Naive B cell (primary cell): ENCODE results near the gene TSPAN5. TPM values are rescaled to one million over a fixed set of nuclear protein-coding genes. Genes with fewer than 3 reads are reported as not detected.
"Not testable (repeated sequence)": the region's sequence is repeated elsewhere in the genome, so short reads cannot be mapped to it uniquely, and the experiment has no call there.

Experiments
- ATAC-seq, 2 donors: fragments of 150-1000 bp; cut with Tn5 transposase; 2 replicates each; pipeline ENCODE4 v1.10.0; 2021; ENCODE audit warnings: low read depth in 2 of 2, mild to moderate bottlenecking in 2 of 2, moderate library complexity in 2 of 2
- DNase-seq: peaks from one replicate; pipeline ENCODE4 v3.0.0; 2022
- H3K27ac Mint-ChIP-seq, 6 donors: one replicate each; pipeline ENCODE4 v1.8.0; 2020 to 2022; ENCODE audit warnings: mild to moderate bottlenecking in 6 of 6, mixed read lengths in 6 of 6, moderate library complexity in 5 of 6, inconsistent platforms in 2 of 6
- H3K27me3 Mint-ChIP-seq, 3 donors: one replicate each; pipeline ENCODE4 v1.8.0; 2021 to 2022; ENCODE audit warnings: mixed read lengths in 3 of 3, mild to moderate bottlenecking in 1 of 3
- H3K36me3 Mint-ChIP-seq, 2 donors: one replicate each; pipeline ENCODE4 v1.8.0; 2020 to 2022; ENCODE audit warnings: mixed read lengths in 2 of 2, inconsistent platforms in 1 of 2, mild to moderate bottlenecking in 1 of 2
- H3K4me1 Mint-ChIP-seq, 3 donors: one replicate each; pipeline ENCODE4 v1.8.0; 2020 to 2022; ENCODE audit warnings: mixed read lengths in 3 of 3, inconsistent platforms in 1 of 3, mild to moderate bottlenecking in 1 of 3, moderate library complexity in 1 of 3
- H3K4me3 Mint-ChIP-seq, 8 donors: one replicate each; pipeline ENCODE4 v1.8.0; 2020 to 2022; ENCODE audit warnings: mild to moderate bottlenecking in 8 of 8, mixed read lengths in 8 of 8, moderate library complexity in 8 of 8, inconsistent platforms in 2 of 8
- H3K9me3 Mint-ChIP-seq, 7 donors: one replicate each; pipeline ENCODE4 v1.8.0; 2020 to 2022; ENCODE audit warnings: mixed read lengths in 7 of 7, mild to moderate bottlenecking in 5 of 7, inconsistent platforms in 2 of 7, moderate library complexity in 1 of 7
- polyA plus RNA-seq, 6 donors: library from polyadenylated mRNA; unstranded; fragments of 300-500 nt; fragmentation: Illumina TruSeq; gene quantifications; one replicate each; pipeline ENCODE4 v1.2.3, GENCODE V29; 2021; ENCODE audit warnings: low read depth in 6 of 6

TSPAN5 gene
- polyA plus RNA-seq: 10 to 100 TPM in 1 of 6 donors, 1 to 10 TPM in 5; 3.9 to 10.2 (median 8.8) TPM

- Mint-ChIP-seq H3K9me3 (no peaks in the 10 kb centered on the region), H3K4me1 (peaks cover 43 to 54% (median 47%) of the 10 kb centered on the region in 3 donors), H3K27me3 (peaks cover 0 to 10% (median 8%) of the 10 kb centered on the region in 3 donors), H3K27ac (peak within 1 kb of the TSS; percentile 44 to 99 (median 88)), H3K36me3 (no peaks in the 10 kb centered on the region), H3K4me3 (peak within 1 kb of the TSS; percentile 90 to 98 (median 92))
- peak; percentile 78 for DNase-seq
- peak; percentile 68 to 73 for ATAC-seq
Measured at GRCh38 chr4:98658287-98659105, at the start of gene TSPAN5. TSPAN5 (minus strand) TSS chr4:98658611.

DNA sequence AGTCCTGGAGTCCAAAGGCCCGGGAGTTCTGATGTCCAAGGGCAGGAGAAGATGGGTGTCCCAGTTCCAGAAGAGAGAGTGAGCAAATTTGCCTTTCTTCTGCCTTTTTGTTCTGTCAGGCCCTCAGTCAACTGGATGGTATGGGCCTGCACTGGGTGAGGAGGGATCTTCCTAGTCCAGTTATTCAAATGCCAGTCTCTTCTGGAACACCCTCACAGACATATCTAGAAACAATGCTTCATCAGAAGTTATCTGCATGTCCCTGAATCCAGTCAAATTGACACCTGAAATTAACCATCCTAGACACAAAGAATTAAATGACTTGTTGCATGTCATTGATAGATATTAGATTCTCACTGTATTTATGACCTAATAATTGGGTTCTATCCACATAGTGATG, 48.5 kb upstream of the TSPAN5 start:
- no peak for DNase-seq
- ATAC-seq: no peak
- H3K27me3 Mint-ChIP-seq: peaks cover 0 to 23% (median 11%) of the 10 kb centered on the region in 3 donors
- peaks cover 0 to 8% (median 2%) of the 10 kb centered on the region in 3 donors for H3K4me1 Mint-ChIP-seq
- peaks cover 14 to 50% (median 36%) of the 10 kb centered on the region in 7 donors for H3K9me3 Mint-ChIP-seq
- no peak overlapping the region for H3K4me3 Mint-ChIP-seq
- peaks cover 6 to 40% of the 10 kb centered on the region in 2 donors for H3K36me3 Mint-ChIP-seq
- H3K27ac Mint-ChIP-seq: no peak overlapping the region

DNA sequence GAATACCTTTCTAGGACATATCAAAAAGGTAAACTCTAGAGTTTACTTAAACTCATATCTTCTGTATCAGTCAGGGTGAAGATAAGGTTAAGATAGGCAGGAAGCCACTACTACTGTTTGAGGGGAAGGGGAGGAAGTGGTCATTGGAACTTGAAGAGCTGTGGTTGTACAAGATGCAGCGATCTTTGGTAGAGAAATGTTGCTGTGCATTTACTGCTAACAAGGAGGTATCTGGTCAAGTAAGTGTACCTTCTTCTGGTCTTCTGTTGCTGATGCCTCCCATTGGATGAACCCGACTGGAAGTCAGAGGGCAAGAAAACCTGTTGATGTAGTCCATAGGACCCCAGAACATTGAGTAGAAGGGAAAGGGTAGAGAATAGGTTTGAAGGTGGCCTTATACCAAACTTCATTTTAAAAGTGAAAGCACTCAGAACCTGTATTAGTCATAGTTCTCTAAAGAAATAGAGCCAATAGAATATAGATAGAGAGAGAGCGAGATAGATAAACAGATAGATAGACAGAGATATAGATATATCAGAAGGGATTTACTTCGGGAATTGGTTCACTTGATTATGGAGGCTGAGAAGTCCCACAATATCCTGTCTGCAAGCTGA, 47.9 kb upstream of the TSPAN5 start:
- Mint-ChIP-seq H3K4me1 (peaks cover 0 to 8% (median 2%) of the 10 kb centered on the region in 3 donors), H3K27ac (no peak overlapping the region), H3K4me3 (no peak overlapping the region), H3K27me3 (peaks cover 0 to 27% (median 11%) of the 10 kb centered on the region in 3 donors), H3K36me3 (peaks cover 6 to 40% of the 10 kb centered on the region in 2 donors), H3K9me3 (peaks cover 14 to 50% (median 36%) of the 10 kb centered on the region in 7 donors)
- DNase-seq (no peak), ATAC-seq (no peak)

- H3K4me3 Mint-ChIP-seq, H3K4me1 Mint-ChIP-seq, ATAC-seq, H3K27ac Mint-ChIP-seq, DNase-seq: not testable (repeated sequence)
- H3K27me3 Mint-ChIP-seq: peaks cover 0 to 35% (median 16%) of the 10 kb centered on the region in 3 donors
- H3K9me3 Mint-ChIP-seq: peaks cover 14 to 50% (median 36%) of the 10 kb centered on the region in 7 donors
- peaks cover 6 to 40% of the 10 kb centered on the region in 2 donors for H3K36me3 Mint-ChIP-seq
Measured at GRCh38 chr4:98705586-98705985, 47.2 kb upstream of the TSPAN5 start.

DNA sequence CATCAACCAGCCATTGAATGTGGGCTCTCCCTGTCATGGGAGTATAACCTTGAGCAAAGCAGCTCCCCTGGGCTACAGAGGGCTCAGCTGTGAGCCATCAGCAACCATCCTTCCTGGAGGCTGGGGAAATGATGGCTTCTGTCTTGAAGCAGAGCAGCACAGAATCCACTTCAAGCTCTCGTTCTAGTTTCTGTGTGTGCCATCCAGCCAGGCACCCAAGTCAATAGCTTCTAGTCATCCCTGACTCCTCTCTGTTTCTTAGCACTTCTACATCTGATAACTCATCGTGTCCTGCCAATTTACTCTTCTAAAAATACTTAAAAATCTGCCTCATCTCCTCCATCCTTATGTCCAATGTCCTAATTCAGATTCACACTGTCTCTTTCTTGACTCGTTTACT, 42.2 kb upstream of the TSPAN5 start:
- H3K4me1 Mint-ChIP-seq: no peaks in the 10 kb centered on the region

DNA sequence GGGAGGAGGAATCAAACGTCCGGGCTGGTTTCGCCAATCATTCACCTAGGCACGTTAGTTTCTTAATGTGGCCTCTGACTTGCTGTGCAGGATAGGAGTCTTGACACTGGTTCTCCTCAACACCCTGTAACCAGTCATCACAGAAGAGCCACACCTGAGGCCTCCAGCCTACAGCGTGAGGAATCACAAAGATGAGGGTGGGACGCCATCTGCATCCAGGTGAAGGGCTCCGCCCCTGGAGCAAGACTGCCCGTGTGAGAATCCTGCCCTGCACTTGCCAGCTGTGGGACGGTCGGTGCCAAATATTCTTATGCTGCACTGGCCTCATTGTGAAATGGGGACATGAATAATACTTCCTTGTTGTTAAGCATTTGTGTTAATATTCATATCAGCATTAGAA, 35.7 kb upstream of the TSPAN5 start:
- Mint-ChIP-seq H3K4me3 (no peak overlapping the region), H3K9me3 (peaks cover 2 to 15% (median 12%) of the 10 kb centered on the region in 7 donors), H3K36me3 (peaks cover 0 to 16% of the 10 kb centered on the region in 2 donors), H3K4me1 (no peaks in the 10 kb centered on the region), H3K27me3 (peaks cover 6 to 15% (median 10%) of the 10 kb centered on the region in 3 donors), H3K27ac (peak overlapping the region in 1 of 6 donors; percentile 17)
- no peak for DNase-seq
- no peak for ATAC-seq

More for the DNA sequence above, 42.2 kb upstream of the TSPAN5 start:
- Mint-ChIP-seq H3K27ac (no peak overlapping the region), H3K36me3 (peaks cover 0 to 25% of the 10 kb centered on the region in 2 donors), H3K9me3 (peaks cover 7 to 36% (median 27%) of the 10 kb centered on the region in 7 donors), H3K4me3 (no peak overlapping the region), H3K27me3 (peaks cover 0 to 23% (median 11%) of the 10 kb centered on the region in 3 donors)
- DNase-seq: no peak
- ATAC-seq: no peak

DNA sequence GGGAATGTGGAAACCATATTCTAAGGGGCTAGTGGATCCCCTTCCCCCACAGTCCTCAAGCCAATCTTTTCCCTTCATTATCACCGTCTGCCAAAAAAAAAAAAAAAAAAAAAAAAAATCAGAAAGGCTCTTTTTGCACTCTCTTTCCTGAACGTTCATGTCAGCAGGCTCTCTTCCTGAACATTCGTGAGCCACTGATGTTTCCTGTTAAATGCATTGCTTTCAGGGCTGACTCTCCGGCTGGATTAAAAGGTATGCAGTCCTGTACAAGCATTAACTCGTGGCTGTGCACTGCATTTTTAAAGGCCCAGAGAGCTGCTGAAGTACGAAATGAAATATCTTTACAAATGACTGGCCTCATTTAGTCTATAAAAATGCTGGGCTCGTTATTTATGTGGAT, 34.0 kb upstream of the TSPAN5 start:
- Mint-ChIP-seq H3K27ac (no peak overlapping the region), H3K4me3 (no peak overlapping the region), H3K9me3 (peaks cover under 1 to 7% (median 3%) of the 10 kb centered on the region in 7 donors), H3K27me3 (peaks cover 6 to 15% (median 15%) of the 10 kb centered on the region in 3 donors), H3K4me1 (no peaks in the 10 kb centered on the region), H3K36me3 (peaks cover 0 to 10% of the 10 kb centered on the region in 2 donors)
- ATAC-seq: no peak
- DNase-seq: no peak

DNA sequence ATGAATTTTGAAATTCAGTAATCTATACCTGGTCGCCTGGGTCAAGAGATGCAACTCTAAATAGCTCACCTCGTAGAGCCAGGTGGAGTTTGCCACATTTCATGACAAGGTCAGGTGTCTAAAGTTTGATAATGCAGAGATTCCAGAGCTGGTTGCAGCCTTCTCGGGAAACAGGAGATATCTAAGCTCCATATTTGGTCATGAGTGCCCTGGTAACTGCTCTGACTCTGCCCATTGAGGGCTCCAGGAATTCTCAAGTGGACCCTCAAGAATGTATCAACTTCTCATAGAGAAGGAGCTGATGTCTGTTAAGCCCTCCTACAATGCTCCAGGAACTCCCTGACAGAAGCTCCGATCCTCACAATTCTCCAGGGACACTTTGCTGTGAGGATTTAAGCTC, 33.2 kb upstream of the TSPAN5 start:
- peaks cover 0 to 8% of the 10 kb centered on the region in 2 donors for H3K36me3 Mint-ChIP-seq
- no peak overlapping the region for H3K27ac Mint-ChIP-seq
- no peak for DNase-seq

DNA sequence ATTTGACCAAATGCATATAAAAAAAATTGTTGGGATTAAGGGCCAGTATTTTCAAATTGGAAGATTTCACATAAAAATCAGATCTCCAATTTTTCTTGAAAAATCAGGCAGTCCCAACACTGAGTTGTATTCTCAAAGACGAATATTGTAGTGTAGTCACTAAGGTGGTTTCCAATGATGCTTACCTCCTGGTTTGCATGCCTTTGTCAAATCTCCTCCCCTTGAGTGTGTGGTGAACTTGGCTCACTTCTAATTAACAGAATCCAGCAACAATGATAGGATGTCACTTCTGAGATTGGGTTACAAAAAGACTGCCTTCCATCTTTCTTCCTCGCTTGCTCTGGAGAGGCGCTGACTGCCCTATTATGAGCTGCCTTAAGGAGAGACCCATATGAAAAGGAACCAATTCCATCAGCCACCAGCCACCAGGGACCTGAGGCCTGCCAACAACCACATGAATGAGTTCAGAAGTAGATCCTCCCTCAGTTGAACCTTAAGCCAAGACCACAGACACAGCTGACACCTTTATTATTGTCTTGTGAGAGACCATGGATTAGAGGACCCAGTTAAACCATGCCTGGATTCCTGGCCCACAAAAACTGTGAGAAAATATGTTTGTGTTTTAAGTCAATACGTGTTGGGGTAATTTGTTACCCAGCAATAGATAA, 31.2 kb upstream of the TSPAN5 start:
- Mint-ChIP-seq H3K4me1 (no peaks in the 10 kb centered on the region), H3K36me3 (peaks cover 0 to 8% of the 10 kb centered on the region in 2 donors), H3K27ac (peak overlapping the region in 1 of 6 donors; percentile 69), H3K27me3 (peaks cover 6 to 22% (median 15%) of the 10 kb centered on the region in 3 donors), H3K4me3 (no peak overlapping the region), H3K9me3 (peaks cover 0 to 7% (median 0%) of the 10 kb centered on the region in 7 donors)
- ATAC-seq (no peak), DNase-seq (no peak)

More for the DNA sequence above, 33.2 kb upstream of the TSPAN5 start:
- no peak overlapping the region for H3K4me3 Mint-ChIP-seq
- peaks cover 6 to 22% (median 15%) of the 10 kb centered on the region in 3 donors for H3K27me3 Mint-ChIP-seq
- no peak for ATAC-seq
- peaks cover 0 to 7% (median 2%) of the 10 kb centered on the region in 7 donors for H3K9me3 Mint-ChIP-seq
- no peaks in the 10 kb centered on the region for H3K4me1 Mint-ChIP-seq

DNA sequence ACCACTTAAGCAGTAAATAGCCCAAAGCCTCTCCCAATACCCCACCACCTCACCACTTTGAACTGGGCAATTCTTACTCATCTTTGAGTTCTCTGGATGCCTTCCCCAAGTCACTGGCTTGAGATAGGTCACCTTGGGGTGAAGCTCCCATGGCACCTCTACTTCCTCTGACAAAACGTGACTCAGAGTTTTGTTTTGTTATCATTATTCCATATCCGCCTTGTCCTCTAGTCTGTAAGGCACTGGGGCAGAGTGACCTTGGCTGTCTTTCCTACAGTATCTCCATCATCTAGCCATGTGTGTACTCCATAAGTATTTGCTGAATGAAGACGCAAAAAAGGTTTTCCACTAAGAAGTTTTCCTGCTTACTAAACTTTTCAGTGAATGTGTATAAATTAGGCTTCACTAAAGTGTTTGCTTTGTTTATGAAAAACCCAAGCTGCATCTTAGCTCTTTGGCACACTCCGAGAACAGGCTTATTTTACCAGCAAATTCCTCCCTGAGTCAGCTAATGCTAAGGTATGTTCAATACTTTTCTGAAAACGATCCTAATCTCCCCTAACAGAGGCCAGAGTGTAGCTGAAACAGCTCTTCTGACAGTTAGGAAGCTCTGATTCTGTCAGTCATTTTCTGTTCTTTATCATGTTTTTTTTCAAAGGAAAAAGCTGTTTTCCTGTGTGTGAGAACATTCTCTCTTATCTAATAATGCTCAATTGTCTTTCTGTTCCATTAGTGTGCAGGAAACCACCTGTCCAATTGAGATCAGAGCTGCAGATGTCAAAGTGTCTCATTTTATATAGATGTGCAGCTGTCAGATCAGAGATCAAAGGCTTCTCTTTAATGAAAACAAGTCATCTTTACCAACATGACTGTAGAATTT, 30.2 kb upstream of the TSPAN5 start:
- H3K36me3 Mint-ChIP-seq: peaks cover 0 to 8% of the 10 kb centered on the region in 2 donors
- no peak overlapping the region for H3K27ac Mint-ChIP-seq
- H3K9me3 Mint-ChIP-seq: peaks cover 0 to 7% (median 0%) of the 10 kb centered on the region in 7 donors
- no peaks in the 10 kb centered on the region for H3K4me1 Mint-ChIP-seq
- no peak for DNase-seq
- H3K27me3 Mint-ChIP-seq: peaks cover 6 to 22% (median 15%) of the 10 kb centered on the region in 3 donors
- no peak overlapping the region for H3K4me3 Mint-ChIP-seq
- ATAC-seq: no peak

GRCh38 chr4:98687876-98688275, 29.5 kb upstream of the TSPAN5 start:
- H3K4me3 Mint-ChIP-seq: no peak overlapping the region
- no peaks in the 10 kb centered on the region for H3K4me1 Mint-ChIP-seq
- peaks cover 0 to 8% of the 10 kb centered on the region in 2 donors for H3K36me3 Mint-ChIP-seq

GRCh38 chr4:98686847-98687246, 28.4 kb upstream of the TSPAN5 start:
- ATAC-seq (no peak), DNase-seq (no peak)
- Mint-ChIP-seq H3K36me3 (peaks cover 0 to 8% of the 10 kb centered on the region in 2 donors), H3K27ac (no peak overlapping the region), H3K27me3 (peaks cover 0 to 22% (median 8%) of the 10 kb centered on the region in 3 donors), H3K4me3 (no peak overlapping the region), H3K9me3 (peaks cover 0 to 7% (median 0%) of the 10 kb centered on the region in 7 donors), H3K4me1 (peaks cover 0 to 4% (median 0%) of the 10 kb centered on the region in 3 donors)

More at GRCh38 chr4:98687876-98688275, 29.5 kb upstream of the TSPAN5 start:
- Mint-ChIP-seq H3K27me3 (peaks cover 3 to 22% (median 12%) of the 10 kb centered on the region in 3 donors), H3K27ac (no peak overlapping the region), H3K9me3 (peaks cover 0 to 7% (median 0%) of the 10 kb centered on the region in 7 donors)
- DNase-seq (no peak), ATAC-seq (no peak)
